HG02571 (cell line): Measurements from ENCODE around the gene IGSF22.

ENCODE experiments used
- ATAC-seq: cut with Tn5 transposase; IDR thresholded peaks from one replicate; pipeline ENCODE4 v1.9.1; 2021; ENCODE audit warnings: mild to moderate bottlenecking, moderate library complexity; ENCODE audit not compliant: unreplicated experiment

Gene IGSF22

GRCh38 chr11:18726040-18726439 lies at the start of gene IGSF22:
Gene IGSF22 (minus strand): TSS chr11:18726188. CDS start chr11:18724236, 1,952 bp downstream.
- no peak for ATAC-seq

- ATAC-seq: no peak
Observed at GRCh38 chr11:18774801-18775200, 48.8 kb upstream of the IGSF22 start.

GRCh38 chr11:18773681-18774080 lies 47.7 kb upstream of the IGSF22 start:
- no peak for ATAC-seq

GRCh38 chr11:18773104-18773503 lies 47.1 kb upstream of the IGSF22 start:
- ATAC-seq: no peak

- ATAC-seq: no peak
Observed at GRCh38 chr11:18772211-18772610, 46.2 kb upstream of the IGSF22 start.

- ATAC-seq: no peak
Observed at GRCh38 chr11:18771266-18772035, 45.5 kb upstream of the IGSF22 start.

GRCh38 chr11:18770479-18771125 lies 44.6 kb upstream of the IGSF22 start:
- no peak for ATAC-seq

- ATAC-seq: peak; percentile 61
Observed at GRCh38 chr11:18769802-18770456, 43.9 kb upstream of the IGSF22 start.

- no peak for ATAC-seq
Observed at GRCh38 chr11:18768978-18769377, 43.0 kb upstream of the IGSF22 start.

GRCh38 chr11:18768472-18768901 lies 42.5 kb upstream of the IGSF22 start:
- peak; percentile 72 for ATAC-seq

GRCh38 chr11:18766015-18766414 lies 40.0 kb upstream of the IGSF22 start:
- ATAC-seq: no peak

- no peak for ATAC-seq
Observed at GRCh38 chr11:18765554-18765953, 39.6 kb upstream of the IGSF22 start.

GRCh38 chr11:18761741-18762140 lies 35.8 kb upstream of the IGSF22 start:
- no peak for ATAC-seq

- no peak for ATAC-seq
Observed at GRCh38 chr11:18761144-18761543, 35.2 kb upstream of the IGSF22 start.

GRCh38 chr11:18757811-18758210 lies 31.8 kb upstream of the IGSF22 start:
- ATAC-seq: no peak

- no peak for ATAC-seq
Observed at GRCh38 chr11:18756889-18757288, 30.9 kb upstream of the IGSF22 start.

GRCh38 chr11:18754308-18754707 lies 28.3 kb upstream of the IGSF22 start:
- ATAC-seq: no peak

GRCh38 chr11:18752502-18752901 lies 26.5 kb upstream of the IGSF22 start:
- no peak for ATAC-seq

- ATAC-seq: no peak
Observed at GRCh38 chr11:18750944-18751343, 25.0 kb upstream of the IGSF22 start.

- no peak for ATAC-seq
Observed at GRCh38 chr11:18749681-18750319, 23.8 kb upstream of the IGSF22 start.

- ATAC-seq: no peak
Observed at GRCh38 chr11:18748766-18749365, 22.9 kb upstream of the IGSF22 start.
